ENCODE results near the gene APOD.

APOD gene

GRCh38 chr3:195532834-195533233 lies 50.9 kb downstream of the APOD start:
- in situ Hi-C loops (cut with MboI; ENCODE audit: low sequenced_read_pairs), result no loop called here

GRCh38 chr3:195532345-195532744 lies 51.4 kb downstream of the APOD start:
- in situ Hi-C loops (cut with MboI; ENCODE audit: low sequenced_read_pairs), result no loop called here

GRCh38 chr3:195531683-195532082 lies 52.1 kb downstream of the APOD start:
- in situ Hi-C loops (cut with MboI; ENCODE audit: low sequenced_read_pairs), result no loop called here

DNA sequence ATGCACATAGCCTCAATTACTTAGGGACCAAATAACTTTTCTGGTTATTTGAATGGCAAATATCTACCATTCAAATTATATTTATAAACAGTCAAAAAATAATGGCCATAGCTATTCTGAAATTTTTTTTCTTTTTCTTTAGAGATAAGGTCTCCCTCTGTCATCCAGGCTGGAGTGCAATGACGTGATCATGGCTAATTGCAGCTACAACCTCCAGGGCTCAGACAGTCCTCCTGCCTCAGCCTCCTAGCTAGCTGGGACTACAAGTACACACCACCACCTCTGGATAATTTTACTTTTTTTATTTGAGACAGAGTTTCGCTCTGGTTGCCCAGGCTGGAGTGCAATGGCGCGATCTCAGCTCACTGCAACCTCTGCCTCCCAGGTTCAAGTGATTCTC lies 57.2 kb downstream of the APOD start:
- in situ Hi-C loops (cut with MboI; ENCODE audit: low sequenced_read_pairs), result loop anchor here (10.0 kb wide), 1 partner anchor 252 kb away; the partner anchor contains the start of gene XXYLT1

DNA sequence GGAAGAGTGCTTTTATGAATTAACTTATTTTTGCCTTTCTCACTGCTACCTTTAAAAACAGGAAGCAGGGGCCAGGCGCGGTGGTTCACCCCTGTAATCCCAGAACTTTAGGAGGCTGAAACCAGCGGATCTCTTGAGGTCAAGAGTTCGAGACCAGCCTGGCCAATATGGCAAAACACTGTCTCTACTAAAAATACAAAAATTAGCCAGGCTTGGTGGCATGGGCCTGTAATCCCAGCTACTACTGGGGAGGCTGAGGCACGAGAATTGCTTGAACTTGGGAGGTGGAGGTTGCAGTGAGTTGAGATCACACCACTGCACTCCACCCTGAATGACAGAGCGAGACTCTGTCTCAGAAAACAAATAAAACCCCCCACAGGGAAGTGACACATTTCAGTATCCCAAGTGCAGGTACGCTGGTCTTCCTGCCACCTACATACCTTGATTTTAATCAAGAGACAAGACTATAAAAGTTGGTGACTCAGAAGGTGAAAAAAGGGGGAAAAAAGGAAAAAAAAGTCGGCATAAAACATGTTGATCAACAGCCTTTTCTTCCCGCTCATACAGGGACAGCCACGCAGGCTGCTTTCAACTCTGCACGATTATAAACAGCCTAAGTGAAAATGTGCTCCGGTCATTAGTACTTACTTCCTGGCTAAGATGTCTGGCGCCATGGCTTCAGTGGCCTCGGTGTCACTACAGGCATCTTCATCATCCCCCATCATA lies 59.4 kb downstream of the APOD start:
- in situ Hi-C loops (cut with MboI; ENCODE audit: low sequenced_read_pairs), result loop anchor here (10.0 kb wide), 1 partner anchor 250 kb away; the partner anchor contains the start of gene XXYLT1

- in situ Hi-C loops (cut with MboI; ENCODE audit: low sequenced_read_pairs), result loop anchor here (10.0 kb wide), 1 partner anchor 248 kb away; the partner anchor contains the start of gene XXYLT1
Measured at GRCh38 chr3:195522254-195523023, 61.3 kb downstream of the APOD start.
